Measurements from ENCODE around the gene USP46.

DNA sequence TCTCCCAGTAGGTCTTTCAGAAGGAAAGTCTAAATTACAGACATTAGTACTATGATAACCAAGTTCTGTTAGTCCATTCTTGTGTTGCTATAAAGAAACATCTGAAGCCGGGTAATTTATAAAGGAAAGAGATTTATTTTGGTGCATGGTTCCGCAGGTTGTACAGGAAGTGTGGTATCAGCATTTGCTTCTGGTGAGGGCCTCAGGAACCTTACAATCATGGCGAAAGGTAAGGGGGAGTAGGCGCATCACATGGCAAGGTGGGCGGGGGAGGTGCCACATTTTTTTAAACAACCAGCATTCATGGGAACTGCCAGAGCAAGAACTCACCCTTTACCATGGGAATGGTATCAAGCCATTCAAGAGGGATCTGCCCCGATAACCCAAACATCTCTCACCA is 26.2 kb upstream of the USP46 start:
- TF ChIP-seq CREB1 (IDR thresholded peaks at IDR 0.05) (no peak), CREB1 (CRISPR knock-in tag; IDR thresholded peaks at IDR 0.05) (no peak), HNRNPUL1 (IDR thresholded peaks at IDR 0.05; ENCODE audit: low read depth, low read length) (no peak)
- TF ChIP-seq, protein P1, sequence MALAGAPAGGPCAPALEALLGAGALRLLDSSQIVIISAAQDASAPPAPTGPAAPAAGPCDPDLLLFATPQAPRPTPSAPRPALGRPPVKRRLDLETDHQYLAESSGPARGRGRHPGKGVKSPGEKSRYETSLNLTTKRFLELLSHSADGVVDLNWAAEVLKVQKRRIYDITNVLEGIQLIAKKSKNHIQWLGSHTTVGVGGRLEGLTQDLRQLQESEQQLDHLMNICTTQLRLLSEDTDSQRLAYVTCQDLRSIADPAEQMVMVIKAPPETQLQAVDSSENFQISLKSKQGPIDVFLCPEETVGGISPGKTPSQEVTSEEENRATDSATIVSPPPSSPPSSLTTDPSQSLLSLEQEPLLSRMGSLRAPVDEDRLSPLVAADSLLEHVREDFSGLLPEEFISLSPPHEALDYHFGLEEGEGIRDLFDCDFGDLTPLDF (CRISPR knock-in tag; IDR thresholded peaks at IDR 0.05): no peak

All from HepG2 (cell line).